Loucy (cell line): ENCODE results near the gene TCF7L2.

Source experiments
- CTCF ChIP-seq: fragments of 200-600 bp; sonication (generic); conservative IDR thresholded peaks from 2 replicates; pipeline ENCODE4 v1.5.1; 2014; ENCODE audit warnings: mild to moderate bottlenecking, antibody characterized with exemption, low read length
- EZH2phosphoT487 ChIP-seq: fragments of 200-600 bp; IDR thresholded peaks from 2 replicates; pipeline ENCODE4 v1.6.1; 2018; ENCODE audit warnings: antibody characterized with exemption, mild to moderate bottlenecking, moderate library complexity, borderline replicate concordance

GRCh38 chr10:113169111-113169510 is 219.1 kb downstream of the TCF7L2 start:
- TF ChIP-seq CTCF (no peak), EZH2phosphoT487 (no peak)
